Measurements from ENCODE around the gene SWT1.

Gene SWT1

GRCh38 chr1:185268352-185268751 is 111.4 kb downstream of the SWT1 start:
- DNase-seq (ENCODE audit: low spot score): no peak
- Histone ChIP-seq H3K27ac (no peak overlapping the region), H3K4me3 (no peak overlapping the region)
- TF ChIP-seq, protein P1, sequence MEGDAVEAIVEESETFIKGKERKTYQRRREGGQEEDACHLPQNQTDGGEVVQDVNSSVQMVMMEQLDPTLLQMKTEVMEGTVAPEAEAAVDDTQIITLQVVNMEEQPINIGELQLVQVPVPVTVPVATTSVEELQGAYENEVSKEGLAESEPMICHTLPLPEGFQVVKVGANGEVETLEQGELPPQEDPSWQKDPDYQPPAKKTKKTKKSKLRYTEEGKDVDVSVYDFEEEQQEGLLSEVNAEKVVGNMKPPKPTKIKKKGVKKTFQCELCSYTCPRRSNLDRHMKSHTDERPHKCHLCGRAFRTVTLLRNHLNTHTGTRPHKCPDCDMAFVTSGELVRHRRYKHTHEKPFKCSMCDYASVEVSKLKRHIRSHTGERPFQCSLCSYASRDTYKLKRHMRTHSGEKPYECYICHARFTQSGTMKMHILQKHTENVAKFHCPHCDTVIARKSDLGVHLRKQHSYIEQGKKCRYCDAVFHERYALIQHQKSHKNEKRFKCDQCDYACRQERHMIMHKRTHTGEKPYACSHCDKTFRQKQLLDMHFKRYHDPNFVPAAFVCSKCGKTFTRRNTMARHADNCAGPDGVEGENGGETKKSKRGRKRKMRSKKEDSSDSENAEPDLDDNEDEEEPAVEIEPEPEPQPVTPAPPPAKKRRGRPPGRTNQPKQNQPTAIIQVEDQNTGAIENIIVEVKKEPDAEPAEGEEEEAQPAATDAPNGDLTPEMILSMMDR (IDR thresholded peaks at IDR 0.05): no peak

GRCh38 chr1:185271921-185272320 is 115.0 kb downstream of the SWT1 start:
- Histone ChIP-seq H3K4me3 (no peak overlapping the region), H3K27ac (no peak overlapping the region)
- no peak for DNase-seq (ENCODE audit: low spot score)
- TF ChIP-seq, protein P1 (IDR thresholded peaks at IDR 0.05): no peak

DNA sequence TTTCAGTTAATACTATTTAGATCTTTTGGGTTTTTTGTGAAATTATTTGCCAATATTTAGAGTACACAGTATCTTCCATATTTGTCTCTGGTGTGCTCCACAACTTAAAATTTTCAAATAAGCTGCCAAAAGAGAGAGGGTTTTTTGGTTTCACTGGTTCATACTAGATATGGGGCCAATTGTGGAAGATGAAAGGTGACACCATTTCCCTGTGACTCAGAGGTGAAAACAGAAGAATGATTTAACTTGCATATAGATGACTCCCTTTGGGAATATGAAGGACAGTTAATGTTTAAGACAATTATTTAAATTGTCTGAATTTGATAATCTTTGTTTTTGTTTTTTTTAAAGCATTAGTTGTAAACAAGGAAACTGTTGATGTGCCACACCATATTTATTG is 122.6 kb downstream of the SWT1 start:
- no peak for DNase-seq (ENCODE audit: low spot score)
- TF ChIP-seq, protein P1 (IDR thresholded peaks at IDR 0.05): no peak
- Histone ChIP-seq H3K4me3 (no peak overlapping the region), H3K27ac (no peak overlapping the region)

DNA sequence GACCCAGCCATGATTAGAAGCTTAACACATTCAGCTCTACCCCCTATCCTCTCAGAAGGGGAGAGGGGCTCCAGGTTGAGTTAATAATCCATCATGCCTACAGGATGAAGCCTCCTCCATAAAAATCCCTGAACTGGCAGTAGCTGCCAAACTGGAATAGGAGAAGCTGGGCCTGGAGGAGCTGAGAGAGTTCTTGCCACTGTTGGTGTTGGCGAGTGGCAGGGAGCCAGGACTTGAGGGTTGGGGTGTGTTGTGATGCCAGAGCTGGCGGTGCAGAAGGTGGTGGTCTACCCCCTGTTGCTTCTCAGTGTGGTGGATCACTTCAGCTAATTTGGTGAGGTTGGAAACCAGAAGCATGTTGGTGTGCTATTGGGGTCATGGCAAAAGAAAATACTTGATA is 123.6 kb downstream of the SWT1 start:
- Histone ChIP-seq H3K4me3 (no peak overlapping the region), H3K27ac (no peak overlapping the region)
- no peak for DNase-seq (ENCODE audit: low spot score)
- TF ChIP-seq, protein P1 (IDR thresholded peaks at IDR 0.05): no peak

DNA sequence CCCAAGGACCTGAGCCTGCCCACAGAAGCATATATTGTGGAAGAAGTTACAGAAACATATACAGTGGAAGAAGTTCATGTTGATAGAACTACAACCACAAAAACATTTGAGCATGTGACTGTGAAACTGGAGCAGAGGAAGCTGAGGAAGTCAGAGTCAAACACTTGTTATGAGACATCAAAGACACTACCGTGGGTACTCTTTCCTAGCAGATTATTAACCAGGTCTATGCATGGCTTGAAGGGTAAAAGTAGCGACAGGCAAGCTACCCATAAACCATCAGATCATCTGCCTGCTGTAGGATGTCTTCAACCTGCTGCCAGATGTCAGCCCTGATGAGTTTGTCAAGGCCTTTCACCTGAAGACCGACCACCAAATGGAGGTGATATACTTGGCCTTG is 124.3 kb downstream of the SWT1 start:
- TF ChIP-seq, protein P1 (IDR thresholded peaks at IDR 0.05): no peak
- no peak for DNase-seq (ENCODE audit: low spot score)
- Histone ChIP-seq H3K4me3 (no peak overlapping the region), H3K27ac (no peak overlapping the region)

DNA sequence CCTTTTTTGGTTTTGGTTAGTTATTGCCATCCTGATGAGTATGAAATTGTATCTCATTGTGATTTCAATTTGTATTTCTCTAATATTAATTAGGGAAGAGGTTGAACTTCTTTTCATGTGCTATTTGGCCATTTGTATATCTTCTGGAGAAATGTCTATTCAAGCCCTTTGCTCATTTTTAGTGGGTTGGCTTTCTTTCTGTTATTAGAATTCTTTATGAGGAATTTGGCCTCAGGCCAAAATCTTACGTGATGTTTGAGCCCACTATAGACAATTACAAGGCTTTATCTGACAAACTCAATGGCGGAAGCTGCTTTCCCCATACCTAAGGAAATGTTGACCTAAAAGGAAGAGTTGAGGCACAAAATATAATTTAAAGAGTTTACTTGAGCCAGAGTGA is 127.1 kb downstream of the SWT1 start:
- no peak for DNase-seq (ENCODE audit: low spot score)
- Histone ChIP-seq H3K4me3 (no peak overlapping the region), H3K27ac (no peak overlapping the region)
- TF ChIP-seq, protein P1 (IDR thresholded peaks at IDR 0.05): no peak

- Histone ChIP-seq H3K27ac (no peak overlapping the region), H3K4me3 (no peak overlapping the region)
- no peak for DNase-seq (ENCODE audit: low spot score)
- TF ChIP-seq, protein P1 (IDR thresholded peaks at IDR 0.05): no peak
Observed at GRCh38 chr1:185284533-185285276, 127.7 kb downstream of the SWT1 start.
